ENCODE results near the gene RNF157. TPM values are rescaled to one million over a fixed set of nuclear protein-coding genes. Genes with fewer than 3 reads are reported as not detected.
A peak's percentile ranks its signal among the peaks of the same experiment; 100 is the strongest.

Gene RNF157
- total and polyA plus RNA-seq, 9 of the 15 experiments (the other 6 are each of a cell fraction or from before 2014, with no cell fraction given) = 8.1 to 31.7 (median 20.8) TPM

DNA sequence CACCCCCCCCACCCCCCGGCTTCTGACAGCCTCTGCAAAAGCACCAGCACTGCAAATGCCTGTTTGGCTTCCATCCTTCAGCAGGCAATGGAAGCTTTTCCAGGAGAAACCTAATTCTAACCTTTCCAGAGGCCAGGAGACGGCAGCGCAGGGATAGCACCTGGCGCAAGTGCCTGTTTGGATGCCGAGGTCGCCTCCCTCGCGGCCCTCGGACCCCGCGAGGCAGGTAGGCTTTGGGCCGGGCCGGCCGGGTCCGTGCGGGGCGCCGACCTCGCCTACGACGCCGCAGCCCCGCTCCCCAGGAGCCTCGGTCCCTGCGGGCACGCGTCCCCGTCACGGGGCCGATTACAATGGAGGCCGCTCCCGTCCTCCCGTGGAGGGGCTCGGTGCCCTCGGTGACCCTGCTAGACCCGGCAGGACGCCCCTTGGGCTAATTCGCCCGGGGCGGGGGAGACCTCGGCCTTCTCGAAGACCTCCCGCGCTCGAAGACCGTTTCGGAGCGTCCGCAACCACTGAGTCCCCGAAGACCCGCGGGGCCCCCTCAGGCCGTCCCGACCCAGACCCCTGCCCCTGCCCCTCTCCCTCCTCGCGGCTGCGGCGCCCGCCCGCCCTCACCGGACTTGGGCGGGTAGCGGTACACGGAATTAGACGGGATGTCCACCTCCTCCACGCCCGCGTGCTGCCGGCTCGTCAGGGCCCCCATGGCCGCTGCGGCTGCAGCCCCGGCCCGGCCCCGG is 587 bp downstream of the RNF157 start:
- H2AFZ ChIP-seq (ENCODE audit: low read depth, low read length) = peak overlapping the region; percentile 69
- FAIRE-seq = no peak
- H4K20me1 ChIP-seq (replicated peaks; ENCODE audit: control insufficient read depth, insufficient read depth, low read length) = no peaks in the 10 kb centered on the region
- H3K4me2 ChIP-seq (ENCODE audit: insufficient read depth, low read length) = peak overlapping the region; percentile 75
- peak in 3 of 4 experiments; percentile 19 to 48 (median 44) for DNase-seq (ENCODE audit: extremely low read depth in 1 of 4, low spot score in 3 of 4)
- intact Hi-C loops (cut with micrococcal nuclease) (loop anchor here (2.0 to 5.0 kb wide), 2 partner anchors 29 to 57 kb away; no protein-coding TSS in a partner anchor), in situ Hi-C loops (cut with MboI) (no loop called here)
- WGBS (ENCODE audit: insufficient coverage, low coverage, missing lambda C conversion rate) = 1% methylated on average over 39 of the region's 75 CpGs
- no peaks in the 10 kb centered on the region for H3K27me3 ChIP-seq (ENCODE audit: control insufficient read depth in 2 of 2, insufficient read depth in 2 of 2, low read length in 2 of 2)
- H3K9ac ChIP-seq (ENCODE audit: insufficient read depth in 1 of 2, low read depth in 2 of 2, low read length in 2 of 2) = peak overlapping the region; percentile 67 to 97; a peak in 3 of 4 replicates
- no peaks in the 10 kb centered on the region for H3K9me1 ChIP-seq (ENCODE audit: control insufficient read depth, insufficient read depth, low read length)
- POLR2A ChIA-PET = interaction anchor here (0.5 to 17.8 kb wide), 6 partner anchors 10 to 1596 kb away, joined by 3 to 227 read pairs (median 6); no protein-coding TSS in a partner anchor
- H3K4me3 ChIP-seq = peak overlapping the region; percentile 51
- H3K79me2 ChIP-seq (ENCODE audit: control insufficient read depth, insufficient read depth, low read length) = peaks cover 69% of the 10 kb centered on the region
- peak overlapping the region; percentile 85 for H3K27ac ChIP-seq (ENCODE audit: extremely low read depth, low read depth, low read length)
- CTCF ChIA-PET (ENCODE audit: low intra/inter-chr PET ratio) = no interaction called here
- H3K4me1 ChIP-seq (replicated peaks in 1 of 2; ENCODE audit: control insufficient read depth in 2 of 2, insufficient read depth in 2 of 2, low read length in 2 of 2) = peaks cover 27 to 38% of the 10 kb centered on the region in 2 experiments; a peak in 4 of 5 replicates
- H3K9me3 ChIP-seq (replicated peaks; ENCODE audit: control insufficient read depth, insufficient read depth, low read depth, low read length) = no peaks in the 10 kb centered on the region
- BruUV-seq (replicated peaks) = no TSS peak
- ATAC-seq = peak; percentile 48
- H3K36me3 ChIP-seq (ENCODE audit: control insufficient read depth, insufficient read depth, low read length) = 0 out of 3 replicates have a peak, but pooled peaks cover 3% of the 10 kb centered on the region
- peak; percentile 61; the same call in 1 of the 2 replicates for TF ChIP-seq ZBTB17 (CRISPR knock-in tag; IDR thresholded peaks at IDR 0.05)
- TF ChIP-seq KLF6 (CRISPR knock-in tag; IDR thresholded peaks at IDR 0.05; ENCODE audit: borderline replicate concordance) = no peak
- TF ChIP-seq DDX20 (tag; IDR thresholded peaks at IDR 0.05; ENCODE audit: low read depth) = no peak
- 0 out of 2 replicates have a peak, but pooled peaks have one; percentile 41 for TF ChIP-seq ETV5 (CRISPR knock-in tag; IDR thresholded peaks at IDR 0.05; ENCODE audit: low read depth)
- TF ChIP-seq MAZ (CRISPR knock-in tag; conservative IDR thresholded peaks at IDR 0.05 in 1 of 2, IDR thresholded peaks at IDR 0.05 in 1 of 2) = peak in 1 of 2 experiments; percentile 67; a peak in 3 of 4 replicates
- TF ChIP-seq, protein P1, sequence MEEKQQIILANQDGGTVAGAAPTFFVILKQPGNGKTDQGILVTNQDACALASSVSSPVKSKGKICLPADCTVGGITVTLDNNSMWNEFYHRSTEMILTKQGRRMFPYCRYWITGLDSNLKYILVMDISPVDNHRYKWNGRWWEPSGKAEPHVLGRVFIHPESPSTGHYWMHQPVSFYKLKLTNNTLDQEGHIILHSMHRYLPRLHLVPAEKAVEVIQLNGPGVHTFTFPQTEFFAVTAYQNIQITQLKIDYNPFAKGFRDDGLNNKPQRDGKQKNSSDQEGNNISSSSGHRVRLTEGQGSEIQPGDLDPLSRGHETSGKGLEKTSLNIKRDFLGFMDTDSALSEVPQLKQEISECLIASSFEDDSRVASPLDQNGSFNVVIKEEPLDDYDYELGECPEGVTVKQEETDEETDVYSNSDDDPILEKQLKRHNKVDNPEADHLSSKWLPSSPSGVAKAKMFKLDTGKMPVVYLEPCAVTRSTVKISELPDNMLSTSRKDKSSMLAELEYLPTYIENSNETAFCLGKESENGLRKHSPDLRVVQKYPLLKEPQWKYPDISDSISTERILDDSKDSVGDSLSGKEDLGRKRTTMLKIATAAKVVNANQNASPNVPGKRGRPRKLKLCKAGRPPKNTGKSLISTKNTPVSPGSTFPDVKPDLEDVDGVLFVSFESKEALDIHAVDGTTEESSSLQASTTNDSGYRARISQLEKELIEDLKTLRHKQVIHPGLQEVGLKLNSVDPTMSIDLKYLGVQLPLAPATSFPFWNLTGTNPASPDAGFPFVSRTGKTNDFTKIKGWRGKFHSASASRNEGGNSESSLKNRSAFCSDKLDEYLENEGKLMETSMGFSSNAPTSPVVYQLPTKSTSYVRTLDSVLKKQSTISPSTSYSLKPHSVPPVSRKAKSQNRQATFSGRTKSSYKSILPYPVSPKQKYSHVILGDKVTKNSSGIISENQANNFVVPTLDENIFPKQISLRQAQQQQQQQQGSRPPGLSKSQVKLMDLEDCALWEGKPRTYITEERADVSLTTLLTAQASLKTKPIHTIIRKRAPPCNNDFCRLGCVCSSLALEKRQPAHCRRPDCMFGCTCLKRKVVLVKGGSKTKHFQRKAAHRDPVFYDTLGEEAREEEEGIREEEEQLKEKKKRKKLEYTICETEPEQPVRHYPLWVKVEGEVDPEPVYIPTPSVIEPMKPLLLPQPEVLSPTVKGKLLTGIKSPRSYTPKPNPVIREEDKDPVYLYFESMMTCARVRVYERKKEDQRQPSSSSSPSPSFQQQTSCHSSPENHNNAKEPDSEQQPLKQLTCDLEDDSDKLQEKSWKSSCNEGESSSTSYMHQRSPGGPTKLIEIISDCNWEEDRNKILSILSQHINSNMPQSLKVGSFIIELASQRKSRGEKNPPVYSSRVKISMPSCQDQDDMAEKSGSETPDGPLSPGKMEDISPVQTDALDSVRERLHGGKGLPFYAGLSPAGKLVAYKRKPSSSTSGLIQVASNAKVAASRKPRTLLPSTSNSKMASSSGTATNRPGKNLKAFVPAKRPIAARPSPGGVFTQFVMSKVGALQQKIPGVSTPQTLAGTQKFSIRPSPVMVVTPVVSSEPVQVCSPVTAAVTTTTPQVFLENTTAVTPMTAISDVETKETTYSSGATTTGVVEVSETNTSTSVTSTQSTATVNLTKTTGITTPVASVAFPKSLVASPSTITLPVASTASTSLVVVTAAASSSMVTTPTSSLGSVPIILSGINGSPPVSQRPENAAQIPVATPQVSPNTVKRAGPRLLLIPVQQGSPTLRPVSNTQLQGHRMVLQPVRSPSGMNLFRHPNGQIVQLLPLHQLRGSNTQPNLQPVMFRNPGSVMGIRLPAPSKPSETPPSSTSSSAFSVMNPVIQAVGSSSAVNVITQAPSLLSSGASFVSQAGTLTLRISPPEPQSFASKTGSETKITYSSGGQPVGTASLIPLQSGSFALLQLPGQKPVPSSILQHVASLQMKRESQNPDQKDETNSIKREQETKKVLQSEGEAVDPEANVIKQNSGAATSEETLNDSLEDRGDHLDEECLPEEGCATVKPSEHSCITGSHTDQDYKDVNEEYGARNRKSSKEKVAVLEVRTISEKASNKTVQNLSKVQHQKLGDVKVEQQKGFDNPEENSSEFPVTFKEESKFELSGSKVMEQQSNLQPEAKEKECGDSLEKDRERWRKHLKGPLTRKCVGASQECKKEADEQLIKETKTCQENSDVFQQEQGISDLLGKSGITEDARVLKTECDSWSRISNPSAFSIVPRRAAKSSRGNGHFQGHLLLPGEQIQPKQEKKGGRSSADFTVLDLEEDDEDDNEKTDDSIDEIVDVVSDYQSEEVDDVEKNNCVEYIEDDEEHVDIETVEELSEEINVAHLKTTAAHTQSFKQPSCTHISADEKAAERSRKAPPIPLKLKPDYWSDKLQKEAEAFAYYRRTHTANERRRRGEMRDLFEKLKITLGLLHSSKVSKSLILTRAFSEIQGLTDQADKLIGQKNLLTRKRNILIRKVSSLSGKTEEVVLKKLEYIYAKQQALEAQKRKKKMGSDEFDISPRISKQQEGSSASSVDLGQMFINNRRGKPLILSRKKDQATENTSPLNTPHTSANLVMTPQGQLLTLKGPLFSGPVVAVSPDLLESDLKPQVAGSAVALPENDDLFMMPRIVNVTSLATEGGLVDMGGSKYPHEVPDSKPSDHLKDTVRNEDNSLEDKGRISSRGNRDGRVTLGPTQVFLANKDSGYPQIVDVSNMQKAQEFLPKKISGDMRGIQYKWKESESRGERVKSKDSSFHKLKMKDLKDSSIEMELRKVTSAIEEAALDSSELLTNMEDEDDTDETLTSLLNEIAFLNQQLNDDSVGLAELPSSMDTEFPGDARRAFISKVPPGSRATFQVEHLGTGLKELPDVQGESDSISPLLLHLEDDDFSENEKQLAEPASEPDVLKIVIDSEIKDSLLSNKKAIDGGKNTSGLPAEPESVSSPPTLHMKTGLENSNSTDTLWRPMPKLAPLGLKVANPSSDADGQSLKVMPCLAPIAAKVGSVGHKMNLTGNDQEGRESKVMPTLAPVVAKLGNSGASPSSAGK (IDR thresholded peaks at IDR 0.05) = peak; percentile 85
- no peak for TF ChIP-seq KDM5B (IDR thresholded peaks at IDR 0.05; ENCODE audit: insufficient replicate concordance, low read depth, low read length)
